Uterus (tissue), 2 donors: Measurements from ENCODE around the gene STX17.

Experiments
- POLR2A ChIP-seq, 2 donors: fragments of 450-650 bp; IDR thresholded peaks; one replicate each; pipeline ENCODE4 v1.6.1; 2016; ENCODE audit warnings: antibody characterized with exemption in 2 of 2, mild to moderate bottlenecking in 1 of 2, moderate library complexity in 1 of 2
- TF ChIP-seq, protein P1 (sequence below), 4 experiments: fragments of 200-600 bp in 2 of 4; fragments of 450-650 bp in 2 of 4; sonication (generic) in 2 of 4; IDR thresholded peaks; one replicate each; pipeline ENCODE4 v1.5.1; 2016 to 2019; ENCODE audit warnings: antibody characterized with exemption in 4 of 4, mild to moderate bottlenecking in 2 of 4, moderate library complexity in 1 of 4

DNA sequence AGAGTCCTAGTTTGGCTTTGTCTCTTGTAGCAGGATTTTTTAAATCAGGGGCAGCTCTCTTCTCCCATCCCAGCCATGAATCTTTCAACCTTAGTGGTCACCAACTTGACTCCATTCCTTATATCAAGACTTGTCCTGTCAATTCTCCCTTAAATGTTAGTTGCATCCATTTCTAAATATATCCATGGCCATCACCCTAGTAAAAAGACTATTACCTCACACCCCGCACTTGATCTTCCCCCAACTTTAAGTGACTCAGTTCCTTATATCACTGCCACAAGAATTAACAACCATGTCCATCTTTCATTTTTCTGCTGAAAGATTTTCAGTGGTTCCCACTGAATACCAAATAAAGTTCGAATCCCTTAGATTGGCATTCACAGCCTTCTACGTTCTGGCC, 67.0 kb downstream of the STX17 start:
- TF ChIP-seq, protein P1, sequence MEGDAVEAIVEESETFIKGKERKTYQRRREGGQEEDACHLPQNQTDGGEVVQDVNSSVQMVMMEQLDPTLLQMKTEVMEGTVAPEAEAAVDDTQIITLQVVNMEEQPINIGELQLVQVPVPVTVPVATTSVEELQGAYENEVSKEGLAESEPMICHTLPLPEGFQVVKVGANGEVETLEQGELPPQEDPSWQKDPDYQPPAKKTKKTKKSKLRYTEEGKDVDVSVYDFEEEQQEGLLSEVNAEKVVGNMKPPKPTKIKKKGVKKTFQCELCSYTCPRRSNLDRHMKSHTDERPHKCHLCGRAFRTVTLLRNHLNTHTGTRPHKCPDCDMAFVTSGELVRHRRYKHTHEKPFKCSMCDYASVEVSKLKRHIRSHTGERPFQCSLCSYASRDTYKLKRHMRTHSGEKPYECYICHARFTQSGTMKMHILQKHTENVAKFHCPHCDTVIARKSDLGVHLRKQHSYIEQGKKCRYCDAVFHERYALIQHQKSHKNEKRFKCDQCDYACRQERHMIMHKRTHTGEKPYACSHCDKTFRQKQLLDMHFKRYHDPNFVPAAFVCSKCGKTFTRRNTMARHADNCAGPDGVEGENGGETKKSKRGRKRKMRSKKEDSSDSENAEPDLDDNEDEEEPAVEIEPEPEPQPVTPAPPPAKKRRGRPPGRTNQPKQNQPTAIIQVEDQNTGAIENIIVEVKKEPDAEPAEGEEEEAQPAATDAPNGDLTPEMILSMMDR (IDR thresholded peaks at IDR 0.05), result no peak
- TF ChIP-seq POLR2A (IDR thresholded peaks at IDR 0.05), result no peak
